Neural progenitor cell (in vitro differentiated cells): ENCODE results near the gene AKT1. TPM values are rescaled to one million over a fixed set of nuclear protein-coding genes. Genes with fewer than 3 reads are reported as not detected.

Experiments
- DNase-seq: peaks from one replicate; pipeline ENCODE4 v3.0.0-alpha.2; 2016; ENCODE audit warnings: low spot score
- H2AFZ ChIP-seq: fragments of 200-600 bp; sonication (generic); replicated peaks from 2 replicates; pipeline ENCODE4 v1.6.1; 2016; ENCODE audit warnings: antibody characterized with exemption
- H3F3A ChIP-seq: fragments of 200-600 bp; sonication (generic); 2 replicates; pipeline ENCODE4 v1.6.1; 2016; ENCODE audit warnings: antibody characterized with exemption, low read depth
- H3K27ac ChIP-seq: fragments of 200-600 bp; sonication (generic); 2 replicates; pipeline ENCODE4 v1.5.1; 2016; ENCODE audit warnings: mild to moderate bottlenecking
- H3K27me3 ChIP-seq: fragments of 200-600 bp; sonication (generic); 2 replicates; pipeline ENCODE4 v1.6.1; 2016; ENCODE audit warnings: mild to moderate bottlenecking, moderate library complexity
- H3K36me3 ChIP-seq: fragments of 200-600 bp; sonication (generic); 2 replicates; pipeline ENCODE4 v1.5.1; 2016
- H3K4me1 ChIP-seq: fragments of 200-600 bp; sonication (generic); 2 replicates; pipeline ENCODE4 v1.6.1; 2016; ENCODE audit warnings: mixed run types
- H3K4me2 ChIP-seq: fragments of 200-600 bp; sonication (generic); 2 replicates; pipeline ENCODE4 v1.6.1; 2016
- H3K4me3 ChIP-seq: fragments of 200-600 bp; sonication (generic); 2 replicates; pipeline ENCODE4 v1.5.1; 2016
- H3K79me2 ChIP-seq: fragments of 200-600 bp; sonication (generic); 2 replicates; pipeline ENCODE4 v1.6.1; 2016; ENCODE audit warnings: low read depth
- H3K9ac ChIP-seq: fragments of 200-600 bp; sonication (generic); 2 replicates; pipeline ENCODE4 v1.6.1; 2016
- H3K9me3 ChIP-seq: fragments of 200-600 bp; sonication (generic); 2 replicates; pipeline ENCODE4 v1.5.1; 2016; ENCODE audit warnings: low read depth
- H4K20me1 ChIP-seq: fragments of 200-600 bp; sonication (generic); 2 replicates; pipeline ENCODE4 v1.6.1; 2016; ENCODE audit warnings: low read depth
- H3K27ac Mint-ChIP-seq: 3 replicates; pipeline ENCODE4 v1.8.0; 2021; ENCODE audit warnings: mixed read lengths
- H3K27me3 Mint-ChIP-seq: 2 replicates; pipeline ENCODE4 v1.8.0; 2022; ENCODE audit warnings: low read depth, mild to moderate bottlenecking, inconsistent platforms, moderate library complexity, mixed read lengths; ENCODE audit not compliant: insufficient read depth
- H3K36me3 Mint-ChIP-seq: 3 replicates; pipeline ENCODE4 v1.8.0; 2021; ENCODE audit warnings: mixed read lengths
- H3K4me1 Mint-ChIP-seq: 3 replicates; pipeline ENCODE4 v1.8.0; 2021; ENCODE audit warnings: mixed read lengths
- H3K4me3 Mint-ChIP-seq: 3 replicates; pipeline ENCODE4 v1.8.0; 2021; ENCODE audit warnings: mild to moderate bottlenecking, moderate library complexity, mixed read lengths
- H3K9me3 Mint-ChIP-seq: 3 replicates; pipeline ENCODE4 v1.8.0; 2020; ENCODE audit warnings: mixed read lengths
- EZH2 ChIP-seq: fragments of 200-600 bp; sonication (generic); IDR thresholded peaks from 2 replicates; pipeline ENCODE4 v1.6.1; 2017; ENCODE audit warnings: antibody characterized with exemption, mild to moderate bottlenecking, moderate library complexity
- EZH2phosphoT487 ChIP-seq: fragments of 200-600 bp; sonication (generic); IDR thresholded peaks from 2 replicates; pipeline ENCODE4 v1.6.1; 2017; ENCODE audit warnings: antibody characterized with exemption
- total RNA-seq: library from RNA; depleted of rRNA; stranded (reverse); fragments of >200 nt; gene quantifications from 2 replicates; pipeline ENCODE4 v1.2.3, GENCODE V29; 2015; ENCODE audit warnings: low replicate concordance
- TF ChIP-seq, protein P1 (sequence below): fragments of 200-600 bp; sonication (generic); IDR thresholded peaks from 2 replicates; pipeline ENCODE4 v1.5.1; 2017; ENCODE audit warnings: antibody characterized with exemption, mild to moderate bottlenecking

AKT1 gene
- total RNA-seq, 1 donor from 2014 or later, result 67.2 TPM

DNA sequence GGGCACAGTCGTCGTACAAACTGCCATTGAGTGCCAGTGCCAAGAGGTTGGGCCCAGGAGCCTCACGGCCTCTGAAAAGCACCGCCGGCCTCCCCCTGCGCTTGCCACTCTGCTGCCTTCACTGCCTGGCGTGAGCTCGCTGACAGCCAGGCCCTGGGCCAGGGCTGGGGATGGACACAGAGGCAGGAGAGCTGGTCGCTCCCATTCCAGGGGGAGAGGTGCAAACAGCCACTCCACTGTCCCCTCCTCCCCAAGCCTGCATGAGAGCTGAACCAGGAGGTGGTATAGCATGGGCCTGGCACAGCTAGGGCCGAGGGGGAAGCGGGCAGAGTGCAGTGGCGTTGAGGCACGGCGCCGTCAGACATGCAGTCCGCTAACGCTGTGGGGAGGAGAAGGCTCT lies 66.9 kb downstream of the AKT1 start:
- no peaks in the 10 kb centered on the region for H4K20me1 ChIP-seq
- Mint-ChIP-seq H3K4me1 (peaks cover 8% of the 10 kb centered on the region), H3K9me3 (peaks cover 2% of the 10 kb centered on the region), H3K36me3 (no peaks in the 10 kb centered on the region), H3K4me3 (no peak overlapping the region), H3K27me3 (no peaks in the 10 kb centered on the region), H3K27ac (no peak overlapping the region)
- no peak overlapping the region for H3K4me2 ChIP-seq
- no peak overlapping the region for H3K9ac ChIP-seq
- H3K27ac ChIP-seq, result no peak overlapping the region
- no peak overlapping the region for H3K4me3 ChIP-seq
- H2AFZ ChIP-seq, result no peak overlapping the region
- no peaks in the 10 kb centered on the region for H3K36me3 ChIP-seq
- peaks cover 13% of the 10 kb centered on the region for H3K4me1 ChIP-seq
- no peaks in the 10 kb centered on the region for H3K9me3 ChIP-seq
- no peaks in the 10 kb centered on the region for H3F3A ChIP-seq
- no peaks in the 10 kb centered on the region for H3K27me3 ChIP-seq
- no peak for DNase-seq
- no peaks in the 10 kb centered on the region for H3K79me2 ChIP-seq
- TF ChIP-seq EZH2phosphoT487, result no peak
- TF ChIP-seq, protein P1, sequence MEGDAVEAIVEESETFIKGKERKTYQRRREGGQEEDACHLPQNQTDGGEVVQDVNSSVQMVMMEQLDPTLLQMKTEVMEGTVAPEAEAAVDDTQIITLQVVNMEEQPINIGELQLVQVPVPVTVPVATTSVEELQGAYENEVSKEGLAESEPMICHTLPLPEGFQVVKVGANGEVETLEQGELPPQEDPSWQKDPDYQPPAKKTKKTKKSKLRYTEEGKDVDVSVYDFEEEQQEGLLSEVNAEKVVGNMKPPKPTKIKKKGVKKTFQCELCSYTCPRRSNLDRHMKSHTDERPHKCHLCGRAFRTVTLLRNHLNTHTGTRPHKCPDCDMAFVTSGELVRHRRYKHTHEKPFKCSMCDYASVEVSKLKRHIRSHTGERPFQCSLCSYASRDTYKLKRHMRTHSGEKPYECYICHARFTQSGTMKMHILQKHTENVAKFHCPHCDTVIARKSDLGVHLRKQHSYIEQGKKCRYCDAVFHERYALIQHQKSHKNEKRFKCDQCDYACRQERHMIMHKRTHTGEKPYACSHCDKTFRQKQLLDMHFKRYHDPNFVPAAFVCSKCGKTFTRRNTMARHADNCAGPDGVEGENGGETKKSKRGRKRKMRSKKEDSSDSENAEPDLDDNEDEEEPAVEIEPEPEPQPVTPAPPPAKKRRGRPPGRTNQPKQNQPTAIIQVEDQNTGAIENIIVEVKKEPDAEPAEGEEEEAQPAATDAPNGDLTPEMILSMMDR, result no peak
- TF ChIP-seq EZH2, result no peak

DNA sequence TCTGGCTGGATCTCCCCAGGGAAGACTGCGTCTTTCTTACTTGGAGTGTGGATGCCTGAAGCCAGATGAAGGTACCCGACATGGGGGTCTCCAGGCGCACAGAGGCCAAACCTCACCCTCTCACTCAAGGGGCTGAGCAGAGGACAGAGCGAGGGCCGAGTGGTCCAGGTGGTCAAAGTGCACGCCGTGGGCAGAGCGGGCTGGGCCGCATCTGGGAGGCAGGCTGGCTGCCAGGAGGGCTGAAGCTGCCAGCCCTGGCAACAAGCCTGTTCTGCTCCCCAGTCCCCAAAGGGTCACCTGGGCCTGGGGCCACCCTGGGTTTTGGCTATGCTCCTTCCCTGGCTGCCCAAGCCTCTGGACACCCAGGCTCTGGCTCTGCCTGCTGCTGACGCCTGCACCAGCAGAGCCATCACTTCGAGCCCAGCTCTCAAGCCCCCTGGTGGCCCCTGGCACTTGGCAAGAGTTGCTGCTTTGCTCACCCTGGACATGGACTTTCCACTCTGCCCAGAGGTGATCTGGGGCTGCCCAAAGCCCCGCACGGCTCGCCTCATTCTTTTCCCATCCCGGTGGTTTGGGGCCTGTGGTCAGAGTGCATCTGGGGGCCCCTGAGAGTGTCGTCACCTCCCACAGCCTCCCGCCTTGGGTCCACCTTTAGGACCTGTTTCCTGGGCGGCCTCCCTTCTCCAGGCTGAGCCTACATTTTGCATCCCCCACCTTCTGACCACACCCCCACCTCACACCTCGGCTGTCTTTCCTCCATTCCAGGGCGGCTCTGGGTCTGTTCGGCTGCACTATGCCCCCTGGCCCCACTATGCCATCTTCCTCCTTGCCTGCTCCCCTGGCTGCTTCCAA lies 68.7 kb downstream of the AKT1 start:
- H3K9me3 ChIP-seq, result no peaks in the 10 kb centered on the region
- no peak overlapping the region for H3K4me2 ChIP-seq
- Mint-ChIP-seq H3K27me3 (peaks cover 5% of the 10 kb centered on the region), H3K36me3 (no peaks in the 10 kb centered on the region), H3K9me3 (peaks cover 2% of the 10 kb centered on the region), H3K4me3 (peak overlapping the region; percentile 56), H3K27ac (no peak overlapping the region), H3K4me1 (peaks cover 10% of the 10 kb centered on the region)
- H3K79me2 ChIP-seq, result no peaks in the 10 kb centered on the region
- H4K20me1 ChIP-seq, result peaks cover 2% of the 10 kb centered on the region
- no peak overlapping the region for H3K4me3 ChIP-seq
- H3K27ac ChIP-seq, result no peak overlapping the region
- no peaks in the 10 kb centered on the region for H3F3A ChIP-seq
- no peak overlapping the region for H3K9ac ChIP-seq
- no peak for DNase-seq
- peaks cover 13% of the 10 kb centered on the region for H3K4me1 ChIP-seq
- H2AFZ ChIP-seq, result no peak overlapping the region
- no peaks in the 10 kb centered on the region for H3K36me3 ChIP-seq
- TF ChIP-seq EZH2, result no peak
- TF ChIP-seq EZH2phosphoT487, result no peak
- TF ChIP-seq, protein P1, result peak; percentile 23
- H3K27me3 ChIP-seq, result no peaks in the 10 kb centered on the region

DNA sequence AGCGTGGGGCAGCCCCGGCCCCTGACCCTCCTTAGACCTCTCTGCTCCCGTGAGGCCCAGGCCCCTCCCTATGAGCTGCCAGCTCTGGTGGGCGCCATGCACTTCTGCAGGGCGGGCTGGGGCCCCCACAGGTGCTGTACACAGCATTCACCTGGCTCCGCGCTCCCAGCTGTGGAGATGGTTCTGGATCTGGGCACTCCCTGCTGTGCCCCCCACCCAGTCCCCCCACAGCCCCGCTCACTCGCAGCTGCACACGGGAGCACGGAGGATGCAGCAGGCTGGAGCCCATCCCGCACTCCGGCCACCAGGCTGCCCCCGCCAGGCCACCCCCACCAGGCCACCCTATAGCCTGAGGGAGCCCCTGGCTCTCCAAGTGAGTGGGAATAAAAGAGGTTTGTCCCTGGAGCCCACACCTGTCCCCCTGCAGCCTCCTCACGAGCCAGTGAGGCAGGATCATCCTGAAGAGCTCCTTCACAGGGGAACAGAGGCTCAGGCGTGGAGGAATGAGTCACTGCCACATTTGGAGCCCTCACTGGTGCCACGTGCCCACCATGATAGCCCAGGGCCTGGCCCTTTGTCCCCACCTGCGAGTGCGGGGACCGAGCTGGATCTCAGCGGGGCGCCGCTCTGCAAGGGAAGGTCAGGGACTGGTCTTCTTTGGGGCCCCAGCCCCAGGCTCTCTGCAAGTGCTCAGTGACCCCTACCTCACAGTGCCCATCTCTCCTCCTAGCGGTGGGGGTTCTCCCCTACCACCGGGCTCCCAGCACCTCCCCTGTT lies 69.6 kb downstream of the AKT1 start:
- Histone ChIP-seq H2AFZ (no peak overlapping the region), H4K20me1 (peaks cover 2% of the 10 kb centered on the region), H3K27me3 (no peaks in the 10 kb centered on the region), H3K4me1 (peaks cover 13% of the 10 kb centered on the region), H3K9me3 (no peaks in the 10 kb centered on the region), H3K27ac (no peak overlapping the region), H3K4me2 (peak overlapping the region; percentile 97), H3K4me3 (peak overlapping the region; percentile 86), H3F3A (no peaks in the 10 kb centered on the region), H3K9ac (no peak overlapping the region), H3K79me2 (no peaks in the 10 kb centered on the region), H3K36me3 (no peaks in the 10 kb centered on the region)
- H3K27ac Mint-ChIP-seq, result no peak overlapping the region
- DNase-seq, result no peak
- no peak for TF ChIP-seq EZH2
- H3K4me3 Mint-ChIP-seq, result peak overlapping the region; percentile 78
- H3K4me1 Mint-ChIP-seq, result peaks cover 14% of the 10 kb centered on the region
- H3K9me3 Mint-ChIP-seq, result peaks cover 2% of the 10 kb centered on the region
- H3K27me3 Mint-ChIP-seq, result peaks cover 5% of the 10 kb centered on the region
- H3K36me3 Mint-ChIP-seq, result no peaks in the 10 kb centered on the region
